GM18498 (cell line): ENCODE data around the gene CISD3.

Experiments
- ATAC-seq: cut with Tn5 transposase; IDR thresholded peaks from one replicate; pipeline ENCODE4 v1.9.1; 2021; ENCODE audit warnings: mild to moderate bottlenecking, moderate library complexity; ENCODE audit not compliant: unreplicated experiment

The CISD3 gene

GRCh38 chr17:38761612-38762011 is 31.5 kb downstream of the CISD3 start:
- ATAC-seq = no peak

GRCh38 chr17:38762231-38762630 is 32.1 kb downstream of the CISD3 start:
- ATAC-seq = no peak

- ATAC-seq = no peak
Observed at GRCh38 chr17:38766341-38766740, 36.2 kb downstream of the CISD3 start.

GRCh38 chr17:38768417-38768816 is 38.3 kb downstream of the CISD3 start:
- ATAC-seq = no peak

- no peak for ATAC-seq
Observed at GRCh38 chr17:38773258-38773657, 43.1 kb downstream of the CISD3 start.

GRCh38 chr17:38777641-38778250 is 47.6 kb downstream of the CISD3 start:
- no peak for ATAC-seq

GRCh38 chr17:38779965-38780752 is 50.0 kb downstream of the CISD3 start:
- ATAC-seq = no peak

GRCh38 chr17:38783227-38783626 is 53.1 kb downstream of the CISD3 start:
- no peak for ATAC-seq
